GM12873 (cell line): ENCODE results near the gene LAMB4.

ENCODE experiments used
- TF ChIP-seq, protein P1 (sequence below): IDR thresholded peaks from 2 replicates; pipeline ENCODE4 v1.5.1; 2012; ENCODE audit warnings: low read depth, mild to moderate bottlenecking, moderate library complexity, low read length, control low read depth; ENCODE audit not compliant: insufficient read depth; ENCODE audit errors: missing control alignments

The LAMB4 gene

DNA sequence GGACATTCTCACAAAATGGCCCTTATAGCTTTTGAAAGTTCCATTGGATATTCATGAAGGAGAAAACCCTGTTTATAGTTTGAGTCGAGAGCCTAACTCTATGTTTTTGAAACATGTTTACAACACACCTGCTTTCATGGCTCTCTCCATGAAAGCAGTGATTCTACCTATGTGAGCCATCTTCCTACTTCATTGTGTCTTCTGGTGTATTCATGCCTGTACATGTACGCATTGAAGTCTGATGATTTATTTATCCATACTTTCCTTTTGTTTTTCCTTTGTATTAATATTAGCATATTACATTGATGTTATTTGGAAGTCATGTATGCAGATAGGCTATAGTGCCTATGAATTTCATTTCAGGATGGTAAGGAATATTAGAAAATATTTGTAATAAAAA lies 58.0 kb downstream of the LAMB4 start:
- TF ChIP-seq, protein P1, sequence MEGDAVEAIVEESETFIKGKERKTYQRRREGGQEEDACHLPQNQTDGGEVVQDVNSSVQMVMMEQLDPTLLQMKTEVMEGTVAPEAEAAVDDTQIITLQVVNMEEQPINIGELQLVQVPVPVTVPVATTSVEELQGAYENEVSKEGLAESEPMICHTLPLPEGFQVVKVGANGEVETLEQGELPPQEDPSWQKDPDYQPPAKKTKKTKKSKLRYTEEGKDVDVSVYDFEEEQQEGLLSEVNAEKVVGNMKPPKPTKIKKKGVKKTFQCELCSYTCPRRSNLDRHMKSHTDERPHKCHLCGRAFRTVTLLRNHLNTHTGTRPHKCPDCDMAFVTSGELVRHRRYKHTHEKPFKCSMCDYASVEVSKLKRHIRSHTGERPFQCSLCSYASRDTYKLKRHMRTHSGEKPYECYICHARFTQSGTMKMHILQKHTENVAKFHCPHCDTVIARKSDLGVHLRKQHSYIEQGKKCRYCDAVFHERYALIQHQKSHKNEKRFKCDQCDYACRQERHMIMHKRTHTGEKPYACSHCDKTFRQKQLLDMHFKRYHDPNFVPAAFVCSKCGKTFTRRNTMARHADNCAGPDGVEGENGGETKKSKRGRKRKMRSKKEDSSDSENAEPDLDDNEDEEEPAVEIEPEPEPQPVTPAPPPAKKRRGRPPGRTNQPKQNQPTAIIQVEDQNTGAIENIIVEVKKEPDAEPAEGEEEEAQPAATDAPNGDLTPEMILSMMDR: no peak

DNA sequence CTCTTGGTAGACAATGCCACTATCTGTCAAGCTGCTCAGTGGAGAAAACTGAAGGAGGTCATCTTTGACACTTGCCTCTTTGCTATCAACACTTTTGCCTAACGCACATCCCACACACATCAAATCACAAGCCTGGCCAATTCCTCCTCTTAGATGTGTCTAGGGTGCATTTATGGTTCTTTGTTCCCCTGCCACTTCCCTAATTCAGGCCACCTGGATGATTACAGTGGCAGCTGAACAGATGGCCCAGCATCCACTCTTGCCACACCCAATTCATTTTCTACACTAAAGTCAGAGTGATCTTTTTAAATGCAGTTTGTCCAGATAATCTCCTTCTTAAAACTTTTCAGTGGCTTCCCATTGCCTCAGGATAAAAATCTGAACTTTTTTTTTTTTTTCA lies 58.6 kb downstream of the LAMB4 start:
- TF ChIP-seq, protein P1: no peak

DNA sequence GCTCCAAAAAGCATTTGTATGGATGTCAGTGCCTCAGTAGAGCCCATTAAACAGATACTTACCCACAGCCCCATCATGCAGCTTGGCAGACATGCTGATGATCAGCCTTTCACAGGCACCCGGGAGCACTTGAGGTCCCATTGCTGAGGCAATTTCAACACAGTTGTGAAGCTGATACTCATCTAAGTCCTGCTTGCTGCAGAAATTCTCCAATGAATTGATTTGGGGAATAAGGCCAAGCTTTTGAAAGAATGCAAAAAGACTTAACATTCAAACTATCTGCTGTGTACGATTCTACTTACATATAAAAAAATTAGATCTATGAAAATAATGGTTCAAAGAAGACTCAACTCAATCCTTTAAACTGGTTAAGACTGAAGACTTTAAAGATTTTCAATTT lies 60.5 kb downstream of the LAMB4 start:
- TF ChIP-seq, protein P1: no peak

DNA sequence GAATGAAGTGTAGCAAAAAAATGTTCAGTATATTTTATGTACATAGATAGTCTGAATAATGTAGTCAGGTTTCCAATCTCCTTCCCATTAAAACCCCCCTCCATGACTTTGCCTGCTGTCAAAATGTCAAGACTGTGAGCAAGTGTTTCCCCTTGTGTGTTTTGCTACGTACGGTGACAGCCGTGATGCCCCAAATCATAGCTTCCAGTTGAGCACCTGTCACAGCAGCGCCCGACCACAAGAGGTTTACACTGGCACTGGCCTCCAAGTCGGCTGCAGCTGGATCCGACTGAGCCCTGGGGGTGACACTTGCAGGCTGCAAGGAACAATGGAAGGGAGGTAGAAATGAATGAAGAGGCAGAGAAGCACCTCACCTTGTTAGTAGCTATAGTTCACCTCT lies 62.3 kb downstream of the LAMB4 start:
- TF ChIP-seq, protein P1: no peak

DNA sequence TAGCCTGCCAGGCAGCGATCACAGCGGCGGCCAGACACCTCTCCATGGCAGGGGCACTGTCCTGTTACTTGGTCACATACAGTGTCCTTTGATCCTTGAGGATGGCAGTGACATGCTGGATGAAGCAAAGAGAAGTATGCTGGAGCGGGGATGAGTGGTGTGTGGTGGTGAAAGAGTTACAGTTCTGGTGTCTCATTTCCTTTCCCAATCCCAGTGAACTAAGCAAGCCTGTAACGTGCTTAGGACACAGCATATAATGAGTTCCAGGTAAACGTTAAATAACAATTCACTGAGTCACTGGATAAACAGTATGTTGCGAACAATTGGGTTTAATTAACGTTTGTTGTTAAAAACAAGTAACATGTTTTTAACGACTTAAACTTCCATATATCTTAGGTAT lies 63.7 kb downstream of the LAMB4 start:
- TF ChIP-seq, protein P1: no peak

DNA sequence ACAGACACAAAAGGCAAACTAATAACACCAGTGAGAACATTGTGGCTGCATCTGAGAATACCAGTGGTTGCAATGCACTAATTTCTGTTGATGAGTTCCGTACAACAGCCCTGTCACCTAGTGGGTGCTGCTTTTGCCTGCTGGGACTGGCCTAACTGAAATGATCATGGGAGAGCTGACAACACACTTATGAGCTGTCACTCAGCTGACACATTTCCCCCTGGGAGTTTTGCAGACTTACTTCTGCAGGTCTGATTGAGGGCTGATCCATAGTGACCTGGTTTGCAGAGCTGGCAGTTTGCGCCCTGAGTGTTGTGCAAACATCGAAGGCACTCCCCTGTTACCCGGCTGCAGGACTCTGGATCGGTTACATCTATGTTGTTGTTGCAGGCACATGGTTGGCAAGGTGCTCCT lies 66.6 kb downstream of the LAMB4 start:
- TF ChIP-seq, protein P1: no peak

DNA sequence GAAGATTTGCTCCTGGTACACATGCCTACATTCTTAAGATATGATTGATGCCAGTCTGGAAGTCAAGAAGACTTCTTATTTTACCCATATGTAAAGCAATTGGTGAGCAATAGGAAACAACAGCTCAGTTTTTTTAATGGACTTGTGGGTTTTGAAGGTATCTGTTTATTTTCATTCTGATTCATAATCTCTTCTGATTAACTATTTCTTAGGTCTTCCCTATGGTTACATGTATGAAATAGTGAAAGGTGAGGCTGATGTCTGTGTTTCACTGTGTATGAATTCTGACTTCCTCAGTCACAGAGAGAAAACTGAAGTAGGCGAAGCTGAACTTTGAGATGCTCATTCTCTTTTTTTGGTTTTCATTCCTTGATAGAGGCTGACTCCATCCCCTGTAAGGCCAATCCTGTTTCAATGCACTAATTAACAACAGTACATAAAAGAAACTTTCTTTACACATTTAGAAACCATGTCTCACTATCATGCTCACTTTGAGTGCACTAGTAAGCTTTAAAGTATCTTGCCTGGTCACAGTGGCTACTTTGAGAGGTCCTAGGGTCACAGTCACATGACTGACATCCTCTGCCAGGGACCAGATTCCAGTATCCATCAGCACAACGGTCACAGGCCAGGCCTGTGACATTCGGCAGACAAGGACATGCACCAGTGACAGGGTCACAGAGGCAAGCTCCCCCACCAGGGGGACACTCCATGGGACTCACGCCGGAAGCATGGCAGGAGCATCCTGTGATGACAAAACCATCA lies 67.7 kb downstream of the LAMB4 start:
- TF ChIP-seq, protein P1: no peak
